HG03575 (cell line): ENCODE measurements around the gene CD37.

Source experiments
- ATAC-seq: cut with Tn5 transposase; IDR thresholded peaks from one replicate; pipeline ENCODE4 v1.9.1; 2021; ENCODE audit not compliant: unreplicated experiment, insufficient number of reproducible peaks, low FRiP score; ENCODE audit errors: extremely low read depth

Gene CD37

DNA sequence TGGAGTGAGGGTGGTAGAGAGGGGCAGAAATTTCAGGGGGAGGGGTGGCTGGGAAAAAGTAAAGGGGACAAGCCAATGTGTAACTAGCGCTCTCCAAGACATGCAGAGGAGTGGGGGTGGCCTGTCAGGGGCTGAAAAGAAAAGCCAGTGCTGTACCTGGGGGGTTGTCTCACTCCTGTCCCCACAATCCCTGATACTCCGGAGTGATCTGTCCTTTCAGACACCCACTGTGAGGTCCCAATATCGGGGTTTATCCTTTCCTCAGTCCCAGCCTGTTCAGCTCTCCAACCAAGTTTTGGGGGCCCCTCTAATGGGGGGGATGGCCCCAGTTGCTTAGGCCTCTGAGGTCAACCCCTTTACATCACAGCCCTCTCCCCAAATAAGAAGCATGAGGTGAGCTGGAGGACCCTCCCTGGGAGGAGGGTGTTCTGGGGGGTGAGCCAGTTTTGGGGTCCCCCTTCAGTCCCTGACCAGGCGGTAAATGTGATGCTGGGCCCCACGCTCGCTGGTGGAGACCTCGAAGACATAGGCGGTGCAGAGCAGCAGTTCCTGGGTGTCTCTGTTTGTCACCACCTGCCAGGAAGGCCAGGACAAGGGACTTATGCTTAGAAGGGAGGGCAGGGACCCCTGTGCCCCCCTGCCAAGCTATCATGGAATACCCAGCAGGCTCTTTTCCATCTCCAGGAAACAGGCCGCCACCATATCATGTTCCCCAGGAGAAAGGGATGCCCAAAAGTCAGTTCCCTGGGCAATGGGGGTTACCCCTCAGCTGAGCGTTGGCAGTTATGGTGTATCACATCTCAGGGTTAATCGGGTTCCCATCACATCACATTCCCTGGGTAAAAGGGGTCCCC is 5.9 kb downstream of the CD37 start:
- ATAC-seq: no peak

DNA sequence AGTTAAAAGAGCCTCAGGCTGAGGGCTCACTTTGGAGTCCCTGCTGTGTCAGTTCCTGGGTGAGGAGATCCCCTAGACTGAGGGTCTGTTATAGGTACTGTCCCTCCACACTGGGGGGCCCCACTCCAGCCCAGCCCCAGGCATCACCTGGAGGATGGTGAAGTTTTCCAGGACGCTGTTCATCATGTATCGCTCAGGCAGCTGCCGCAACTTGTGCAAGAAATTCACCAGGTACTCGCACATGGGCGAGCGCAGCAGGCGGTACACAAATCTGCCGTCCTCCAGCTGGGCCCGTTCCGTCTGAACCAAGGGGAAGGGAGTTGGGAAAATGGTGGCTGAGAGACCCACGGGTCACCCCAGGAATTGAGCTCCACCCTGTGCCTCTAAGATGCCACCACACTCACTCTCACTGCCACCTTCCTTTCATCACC is 7.1 kb downstream of the CD37 start:
- ATAC-seq: no peak

GRCh38 chr19:49343123-49343522 is 7.9 kb downstream of the CD37 start:
- no peak for ATAC-seq

DNA sequence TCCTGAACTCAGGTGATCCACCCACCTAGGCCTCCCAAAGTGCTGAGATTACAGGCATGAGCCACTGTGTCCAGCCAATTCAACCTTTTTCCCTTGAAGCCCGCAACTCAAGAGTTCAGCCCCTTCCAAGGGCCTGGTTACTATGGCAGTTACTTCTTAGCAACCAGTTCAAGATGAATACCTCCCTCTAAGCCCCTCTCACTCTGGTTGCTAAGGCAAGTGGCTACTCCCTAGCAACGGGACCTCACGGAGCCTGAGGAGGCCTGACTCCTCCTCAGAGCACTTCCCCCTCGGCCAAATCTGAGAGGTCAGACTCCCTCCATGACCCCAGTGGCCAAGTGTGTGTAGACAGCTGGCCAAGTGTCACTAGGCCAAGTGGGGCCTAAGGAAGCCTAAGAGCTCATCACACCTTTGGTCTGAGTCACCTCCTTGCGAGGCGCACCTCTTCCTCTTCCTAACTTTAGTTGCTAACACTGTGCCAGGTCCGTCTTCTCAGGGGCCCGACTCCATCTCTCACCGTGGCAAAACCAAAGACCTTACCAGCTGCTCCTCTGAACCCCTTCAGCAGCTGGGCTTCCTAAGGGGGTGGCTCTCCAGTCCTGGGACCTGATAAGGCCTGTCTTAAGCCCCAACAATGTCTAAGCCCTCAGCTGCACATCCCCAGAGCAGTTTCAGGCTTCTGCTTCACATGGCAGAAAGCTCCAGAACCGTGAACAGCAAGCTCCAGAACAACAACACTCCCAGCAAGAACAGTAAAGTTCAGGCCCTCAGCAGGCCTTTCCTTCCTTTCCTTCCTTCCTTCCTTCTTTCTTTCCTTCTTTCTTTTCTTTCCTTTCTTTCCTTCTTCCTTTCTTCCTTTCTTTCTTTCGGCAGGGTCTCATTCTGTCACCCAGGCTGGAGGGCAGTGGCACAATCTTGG is 9.6 kb downstream of the CD37 start:
- no peak for ATAC-seq

GRCh38 chr19:49347191-49347590 is 12.0 kb downstream of the CD37 start:
- ATAC-seq: no peak

DNA sequence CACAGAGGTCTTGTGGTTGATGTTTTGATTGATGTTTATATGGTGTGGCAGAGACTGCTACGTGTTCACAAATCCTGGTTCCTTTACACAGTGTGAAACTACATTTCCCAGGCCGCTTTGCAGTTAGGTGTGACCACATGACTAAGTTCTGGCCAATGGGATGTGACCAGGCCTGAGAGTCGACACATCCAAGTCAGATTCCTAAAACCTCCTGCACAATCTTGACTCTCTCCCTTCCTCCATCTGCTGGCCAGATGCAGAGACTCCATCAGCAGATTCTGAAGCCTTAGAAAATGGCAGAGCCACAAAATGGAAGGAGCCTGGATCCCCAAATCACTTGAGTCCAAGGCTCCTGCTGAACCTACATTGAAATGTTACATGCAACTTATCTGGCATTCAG is 12.6 kb downstream of the CD37 start:
- ATAC-seq: no peak

DNA sequence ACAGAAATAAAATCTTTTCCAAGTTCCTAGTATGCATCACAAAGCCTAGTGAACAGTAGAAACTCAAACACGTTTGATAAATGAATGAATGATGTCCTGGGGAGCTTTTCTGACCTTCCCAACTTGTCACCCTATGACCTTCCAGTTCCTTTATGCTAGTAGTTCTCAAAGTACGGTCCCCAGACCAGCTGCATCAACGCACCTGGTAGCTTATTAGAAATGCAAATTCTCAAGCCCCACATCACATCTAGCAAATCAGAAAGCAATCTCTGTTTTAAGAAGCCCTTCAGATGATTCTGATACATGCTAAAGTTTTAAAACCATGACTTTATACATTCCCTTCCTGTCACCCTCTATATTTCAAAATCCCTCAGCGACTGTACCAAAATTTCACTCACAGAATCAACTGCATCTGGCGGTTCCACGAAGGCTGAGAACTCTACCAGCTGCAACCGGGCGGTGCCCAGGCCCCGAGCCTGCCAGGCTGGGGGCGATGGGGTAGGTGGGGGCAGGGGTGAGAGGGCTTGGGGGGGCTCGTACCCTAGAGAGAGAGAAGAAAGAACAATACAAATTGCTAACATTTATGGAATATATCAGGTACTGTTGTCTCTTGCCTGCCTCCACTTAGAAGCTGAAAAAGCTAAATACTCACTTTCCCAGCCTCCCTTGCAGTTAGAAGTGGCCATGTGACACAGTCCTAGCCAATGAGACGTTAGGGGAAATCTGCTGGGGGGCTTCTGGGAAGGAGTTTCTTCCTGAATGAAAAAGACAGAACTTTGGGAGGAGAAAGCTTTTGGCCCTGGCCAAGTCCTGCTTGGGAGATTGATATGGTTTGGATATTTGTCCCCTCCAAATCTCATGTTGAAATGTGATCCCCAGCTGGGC is 13.3 kb downstream of the CD37 start:
- ATAC-seq: no peak

- ATAC-seq: no peak
Observed at GRCh38 chr19:49349567-49349966, 14.4 kb downstream of the CD37 start.

DNA sequence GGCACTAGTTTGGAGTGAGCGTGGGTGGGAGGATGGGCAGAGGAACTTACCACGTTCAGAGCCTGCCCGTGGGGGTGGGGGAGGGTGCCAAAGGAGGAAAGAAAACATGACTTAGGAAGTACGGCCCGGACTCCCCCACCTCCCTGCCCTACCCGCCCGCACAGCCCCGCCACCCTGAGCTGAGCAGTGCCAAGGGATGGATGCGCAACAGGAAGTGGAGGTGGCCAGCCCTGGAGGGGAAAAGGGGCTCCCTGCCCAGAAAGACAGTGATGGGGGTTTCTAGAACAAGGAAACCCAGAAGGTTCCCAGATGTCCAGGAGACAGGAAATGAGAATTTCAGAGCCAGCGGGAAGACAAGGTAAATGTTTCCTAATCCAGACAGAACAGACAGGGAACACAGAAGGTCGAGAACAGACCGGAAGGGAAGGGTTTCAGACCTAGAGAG is 20.7 kb downstream of the CD37 start:
- no peak for ATAC-seq

GRCh38 chr19:49356382-49356781 is 21.2 kb downstream of the CD37 start:
- ATAC-seq: no peak

DNA sequence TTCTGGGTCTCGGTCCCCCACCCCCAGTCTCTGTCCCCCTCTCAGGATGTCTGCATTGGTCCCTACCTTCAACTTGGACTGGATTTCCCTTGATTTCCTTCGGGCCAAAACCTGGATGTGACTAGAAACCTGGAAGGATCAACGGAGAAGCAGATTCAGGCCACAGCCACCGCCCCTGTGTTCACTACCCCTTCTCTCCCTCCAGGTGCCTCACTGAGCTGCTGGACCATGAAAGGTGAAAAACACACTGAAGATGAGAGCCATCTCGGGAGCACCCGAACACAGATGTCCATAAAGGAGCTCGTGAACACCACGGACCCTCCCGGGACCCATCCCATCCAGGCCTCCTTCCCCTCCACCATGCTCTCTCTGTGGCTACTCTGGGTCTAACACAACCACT is 22.0 kb downstream of the CD37 start:
- no peak for ATAC-seq

- ATAC-seq: no peak
Observed at GRCh38 chr19:49359851-49360820, 24.9 kb downstream of the CD37 start.

- no peak for ATAC-seq
Observed at GRCh38 chr19:49361438-49362047, 26.3 kb downstream of the CD37 start.

GRCh38 chr19:49362048-49362928 is 27.1 kb downstream of the CD37 start, which contains the start of gene TEAD2:
TEAD2 (minus strand) TSS chr19:49362416; CDS start chr19:49360075, 2,341 bp downstream.
- no peak for ATAC-seq

DNA sequence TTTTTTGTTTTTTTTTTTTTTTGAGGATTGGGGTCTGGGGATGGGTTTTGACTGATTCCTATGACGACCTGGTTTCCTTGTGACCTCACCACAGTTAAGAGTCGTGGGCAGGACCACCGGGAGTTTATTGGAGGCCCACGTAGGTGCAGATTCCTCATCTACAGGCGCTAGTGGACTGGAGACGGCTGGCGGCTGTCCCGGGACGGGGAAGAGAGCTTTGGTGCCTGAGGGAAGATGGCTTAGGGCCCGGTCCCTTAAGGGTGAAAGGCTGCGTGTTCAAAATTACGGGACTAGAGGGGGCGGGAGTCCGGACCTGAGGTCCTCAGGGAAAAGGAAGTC is 27.7 kb downstream of the CD37 start:
- no peak for ATAC-seq

DNA sequence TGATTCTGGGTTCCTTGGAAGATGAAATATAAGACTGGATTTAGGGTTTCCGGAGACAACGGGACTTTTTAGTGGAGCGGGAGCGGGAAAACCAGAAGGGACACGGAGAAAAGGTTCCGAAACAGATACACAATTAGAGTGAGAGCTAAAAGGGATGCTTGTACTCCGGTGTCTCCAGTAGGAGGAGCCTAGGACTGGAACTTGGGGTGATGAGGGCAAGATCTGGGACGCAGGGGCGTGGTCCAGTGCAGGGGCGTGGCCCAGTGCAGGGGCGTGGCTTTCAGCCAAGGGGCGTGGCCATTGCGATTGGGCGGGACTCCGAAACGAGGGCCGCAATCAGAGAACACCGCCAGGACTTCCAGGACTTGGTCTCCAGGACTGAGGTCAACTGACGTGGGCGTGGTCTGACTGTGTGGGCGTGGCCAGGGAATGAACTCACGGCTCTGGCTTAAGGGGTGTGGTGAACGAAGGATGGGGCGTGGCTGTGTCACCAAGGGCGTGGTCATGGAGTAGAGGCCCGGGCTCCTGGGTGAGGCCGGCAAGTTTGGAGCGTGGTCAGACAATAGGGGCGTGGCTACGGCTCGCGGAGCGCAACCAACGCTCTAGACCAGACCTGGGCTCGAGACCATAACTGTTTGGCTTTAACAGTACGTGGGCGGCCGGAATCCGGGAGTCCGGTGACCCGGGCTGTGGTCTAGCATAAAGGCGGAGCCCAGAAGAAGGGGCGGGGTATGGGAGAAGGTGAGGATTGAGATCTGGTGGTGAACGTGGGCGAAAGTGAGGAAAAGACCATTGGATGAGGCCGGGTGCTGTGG is 28.3 kb downstream of the CD37 start, which contains the start of gene DKKL1:
Gene DKKL1, plus strand, starts transcription at position 610 of the 815 bp plus-strand sequence. Its CDS starts 122 bp downstream, at position 732.
- no peak for ATAC-seq
